ENCODE results near the gene ANKDD1B.
A peak's percentile ranks its signal among the peaks of the same experiment; 100 is the strongest.

ANKDD1B gene

GRCh38 chr5:75706016-75706415 is 94.8 kb downstream of the ANKDD1B start:
- DNase-seq = peak in 1 of 56 donors; percentile 4

- no peak for DNase-seq
Observed at GRCh38 chr5:75706775-75707174, 95.5 kb downstream of the ANKDD1B start.

GRCh38 chr5:75707911-75708509 is 96.8 kb downstream of the ANKDD1B start:
- DNase-seq = no peak

GRCh38 chr5:75710637-75711036 is 99.4 kb downstream of the ANKDD1B start:
- peak in 1 of 56 donors; percentile 13 for DNase-seq

- no peak for DNase-seq
Observed at GRCh38 chr5:75711151-75711550, 99.9 kb downstream of the ANKDD1B start.

- no peak for DNase-seq
Observed at GRCh38 chr5:75712091-75712490, 100.8 kb downstream of the ANKDD1B start.

- peak in 2 of 56 donors; percentile 19 to 38 for DNase-seq
Observed at GRCh38 chr5:75716715-75717081, 105.4 kb downstream of the ANKDD1B start.

- DNase-seq = peak; percentile 47 to 97 (median 89)
Observed at GRCh38 chr5:75717082-75717922, 106.0 kb downstream of the ANKDD1B start, which contains the start of gene POC5. Gene POC5, minus strand, starts transcription at chr5:75717437. Its CDS starts 4,500 bp downstream, at chr5:75712937.

- DNase-seq = no peak
Observed at GRCh38 chr5:75720882-75721281, 109.6 kb downstream of the ANKDD1B start.

Measured in amygdala (tissue), 56 donors.